Neural crest cell (in vitro differentiated cells): ENCODE data around the gene DPM2. TPM values are rescaled to one million over a fixed set of nuclear protein-coding genes. Genes with fewer than 3 reads are reported as not detected.
A peak's percentile ranks its signal among the peaks of the same experiment; 100 is the strongest.

Source experiments
- DNase-seq: peaks from one replicate; pipeline ENCODE4 v3.0.0; 2021; ENCODE audit warnings: low read depth, mixed read lengths, low spot score
- H3K27ac Mint-ChIP-seq: one replicate; pipeline ENCODE4 v1.8.0; 2021; ENCODE audit warnings: mild to moderate bottlenecking, mixed read lengths; ENCODE audit not compliant: unreplicated experiment
- H3K27me3 Mint-ChIP-seq: 2 replicates; pipeline ENCODE4 v1.8.0; 2021; ENCODE audit warnings: low read depth, mild to moderate bottlenecking, mixed read lengths
- H3K36me3 Mint-ChIP-seq: 2 replicates; pipeline ENCODE4 v1.8.0; 2021; ENCODE audit warnings: low read depth, mild to moderate bottlenecking, mixed read lengths
- H3K4me1 Mint-ChIP-seq: 2 replicates; pipeline ENCODE4 v1.8.0; 2021; ENCODE audit warnings: mixed read lengths
- H3K4me3 Mint-ChIP-seq: one replicate; pipeline ENCODE4 v1.8.0; 2021; ENCODE audit warnings: mild to moderate bottlenecking, mixed read lengths
- H3K9me3 Mint-ChIP-seq: 2 replicates; pipeline ENCODE4 v1.8.0; 2021; ENCODE audit warnings: mixed read lengths
- total RNA-seq: library from RNA; stranded (reverse); gene quantifications from 2 replicates; pipeline ENCODE4 v1.2.1, GENCODE V29; 2021
- TF ChIP-seq, protein P1 (sequence below): fragments of 200-600 bp; sonication (generic); conservative IDR thresholded peaks from 2 replicates; pipeline ENCODE4 v1.5.0; 2021; ENCODE audit warnings: antibody characterized with exemption, mild to moderate bottlenecking

DPM2 gene
- total RNA-seq, 1 donor from 2014 or later, result 52.2 TPM

DNA sequence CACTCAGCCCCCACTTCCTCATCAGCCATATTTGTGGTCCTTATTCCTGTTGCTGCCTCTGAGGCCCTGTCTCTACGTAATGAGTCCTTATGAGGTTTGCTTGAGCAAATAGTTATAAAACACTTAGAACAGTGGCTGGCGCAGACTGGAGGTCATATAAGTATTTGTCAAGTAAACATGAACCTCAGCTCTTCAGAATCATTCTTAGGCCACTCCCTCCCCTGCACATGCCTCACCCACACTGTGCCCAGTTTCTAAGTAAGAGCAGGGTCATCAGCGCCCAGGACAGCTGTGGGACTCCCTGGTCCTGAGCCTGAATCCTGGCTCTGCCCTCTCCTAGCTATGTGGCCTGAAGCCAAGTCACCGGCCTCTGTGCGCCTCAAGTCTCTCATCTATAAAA lies 24.8 kb downstream of the DPM2 start:
- TF ChIP-seq, protein P1, sequence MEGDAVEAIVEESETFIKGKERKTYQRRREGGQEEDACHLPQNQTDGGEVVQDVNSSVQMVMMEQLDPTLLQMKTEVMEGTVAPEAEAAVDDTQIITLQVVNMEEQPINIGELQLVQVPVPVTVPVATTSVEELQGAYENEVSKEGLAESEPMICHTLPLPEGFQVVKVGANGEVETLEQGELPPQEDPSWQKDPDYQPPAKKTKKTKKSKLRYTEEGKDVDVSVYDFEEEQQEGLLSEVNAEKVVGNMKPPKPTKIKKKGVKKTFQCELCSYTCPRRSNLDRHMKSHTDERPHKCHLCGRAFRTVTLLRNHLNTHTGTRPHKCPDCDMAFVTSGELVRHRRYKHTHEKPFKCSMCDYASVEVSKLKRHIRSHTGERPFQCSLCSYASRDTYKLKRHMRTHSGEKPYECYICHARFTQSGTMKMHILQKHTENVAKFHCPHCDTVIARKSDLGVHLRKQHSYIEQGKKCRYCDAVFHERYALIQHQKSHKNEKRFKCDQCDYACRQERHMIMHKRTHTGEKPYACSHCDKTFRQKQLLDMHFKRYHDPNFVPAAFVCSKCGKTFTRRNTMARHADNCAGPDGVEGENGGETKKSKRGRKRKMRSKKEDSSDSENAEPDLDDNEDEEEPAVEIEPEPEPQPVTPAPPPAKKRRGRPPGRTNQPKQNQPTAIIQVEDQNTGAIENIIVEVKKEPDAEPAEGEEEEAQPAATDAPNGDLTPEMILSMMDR, result no peak
- no peaks in the 10 kb centered on the region for H3K4me1 Mint-ChIP-seq
- no peaks in the 10 kb centered on the region for H3K27me3 Mint-ChIP-seq
- DNase-seq, result no peak
- no peaks in the 10 kb centered on the region for H3K9me3 Mint-ChIP-seq
- peaks cover 5% of the 10 kb centered on the region for H3K36me3 Mint-ChIP-seq
- no peak overlapping the region for H3K27ac Mint-ChIP-seq
- H3K4me3 Mint-ChIP-seq, result peak overlapping the region; percentile 29

DNA sequence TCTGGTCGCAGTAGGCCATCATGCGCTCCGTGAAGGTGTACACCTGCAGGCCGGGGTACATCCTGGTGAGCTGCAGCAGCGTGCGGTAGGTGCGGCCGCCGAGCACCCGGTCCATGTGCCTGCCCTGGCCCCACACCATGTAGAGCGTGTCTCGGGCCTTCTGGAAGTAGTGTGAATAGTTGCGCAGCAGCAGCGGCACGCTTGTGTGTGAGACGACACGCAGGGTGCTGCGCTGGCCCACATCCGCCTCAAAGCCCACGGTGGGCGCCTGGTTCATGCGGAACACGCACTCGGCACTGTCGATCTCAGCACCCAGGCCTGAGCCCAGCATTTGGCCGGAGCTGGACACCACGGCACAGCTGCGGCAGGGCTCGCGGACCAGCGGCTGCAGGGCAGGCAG lies 25.4 kb downstream of the DPM2 start:
- no peaks in the 10 kb centered on the region for H3K27me3 Mint-ChIP-seq
- no peaks in the 10 kb centered on the region for H3K4me1 Mint-ChIP-seq
- no peak overlapping the region for H3K4me3 Mint-ChIP-seq
- peaks cover 5% of the 10 kb centered on the region for H3K36me3 Mint-ChIP-seq
- TF ChIP-seq, protein P1, result no peak
- no peak for DNase-seq
- no peak overlapping the region for H3K27ac Mint-ChIP-seq
- H3K9me3 Mint-ChIP-seq, result no peaks in the 10 kb centered on the region

GRCh38 chr9:127910613-127911205 lies 26.9 kb downstream of the DPM2 start:
- Mint-ChIP-seq H3K4me3 (no peak overlapping the region), H3K36me3 (peaks cover 5% of the 10 kb centered on the region), H3K4me1 (no peaks in the 10 kb centered on the region), H3K27me3 (no peaks in the 10 kb centered on the region), H3K9me3 (no peaks in the 10 kb centered on the region), H3K27ac (peak overlapping the region; percentile 63)
- no peak for DNase-seq
- TF ChIP-seq, protein P1, result no peak

DNA sequence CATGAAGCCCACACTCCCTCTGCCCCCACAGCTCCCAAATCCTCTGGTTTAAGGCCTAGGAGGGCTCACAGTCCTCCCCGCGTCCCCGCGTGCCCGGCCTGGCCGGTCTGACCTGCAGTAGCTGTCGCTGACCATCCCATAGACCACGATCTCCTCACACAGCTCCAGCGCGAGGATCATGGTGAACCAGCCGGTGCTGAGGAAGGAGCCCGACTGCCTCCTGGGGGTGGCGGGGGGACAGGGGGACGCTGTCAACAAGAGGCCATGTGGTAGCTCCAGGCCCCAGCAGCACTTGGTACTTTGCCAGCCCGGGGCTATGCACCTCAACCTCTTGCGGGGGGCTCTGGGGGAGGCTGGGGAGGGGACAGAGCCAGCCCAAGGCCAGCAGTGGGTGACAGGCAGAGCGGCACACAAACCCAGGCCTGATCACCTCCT lies 27.8 kb downstream of the DPM2 start:
- H3K4me1 Mint-ChIP-seq, result no peaks in the 10 kb centered on the region
- H3K4me3 Mint-ChIP-seq, result no peak overlapping the region
- TF ChIP-seq, protein P1, result no peak
- no peaks in the 10 kb centered on the region for H3K27me3 Mint-ChIP-seq
- H3K9me3 Mint-ChIP-seq, result no peaks in the 10 kb centered on the region
- H3K27ac Mint-ChIP-seq, result no peak overlapping the region
- H3K36me3 Mint-ChIP-seq, result peaks cover 5% of the 10 kb centered on the region
- DNase-seq, result no peak

- H3K36me3 Mint-ChIP-seq, result peaks cover 5% of the 10 kb centered on the region
- TF ChIP-seq, protein P1, result no peak
- H3K27me3 Mint-ChIP-seq, result no peaks in the 10 kb centered on the region
- no peaks in the 10 kb centered on the region for H3K9me3 Mint-ChIP-seq
- H3K27ac Mint-ChIP-seq, result no peak overlapping the region
- no peak for DNase-seq
- no peak overlapping the region for H3K4me3 Mint-ChIP-seq
- H3K4me1 Mint-ChIP-seq, result peaks cover 10% of the 10 kb centered on the region
These were observed 29.1 kb downstream of the DPM2 start for GRCh38 chr9:127908660-127908926.
